UCSD-AML1 (cell line): ENCODE results near the gene RAD51AP2.
"Not testable (repeated sequence)": the region's sequence is repeated elsewhere in the genome, so short reads cannot be mapped to it uniquely, and the experiment has no call there.

Source experiments
- DNase-seq: peaks from one replicate; lab custom pipeline; 2025; ENCODE audit not compliant: unreplicated experiment; lab: John Stamatoyannopoulos, UW

RAD51AP2 gene

DNA sequence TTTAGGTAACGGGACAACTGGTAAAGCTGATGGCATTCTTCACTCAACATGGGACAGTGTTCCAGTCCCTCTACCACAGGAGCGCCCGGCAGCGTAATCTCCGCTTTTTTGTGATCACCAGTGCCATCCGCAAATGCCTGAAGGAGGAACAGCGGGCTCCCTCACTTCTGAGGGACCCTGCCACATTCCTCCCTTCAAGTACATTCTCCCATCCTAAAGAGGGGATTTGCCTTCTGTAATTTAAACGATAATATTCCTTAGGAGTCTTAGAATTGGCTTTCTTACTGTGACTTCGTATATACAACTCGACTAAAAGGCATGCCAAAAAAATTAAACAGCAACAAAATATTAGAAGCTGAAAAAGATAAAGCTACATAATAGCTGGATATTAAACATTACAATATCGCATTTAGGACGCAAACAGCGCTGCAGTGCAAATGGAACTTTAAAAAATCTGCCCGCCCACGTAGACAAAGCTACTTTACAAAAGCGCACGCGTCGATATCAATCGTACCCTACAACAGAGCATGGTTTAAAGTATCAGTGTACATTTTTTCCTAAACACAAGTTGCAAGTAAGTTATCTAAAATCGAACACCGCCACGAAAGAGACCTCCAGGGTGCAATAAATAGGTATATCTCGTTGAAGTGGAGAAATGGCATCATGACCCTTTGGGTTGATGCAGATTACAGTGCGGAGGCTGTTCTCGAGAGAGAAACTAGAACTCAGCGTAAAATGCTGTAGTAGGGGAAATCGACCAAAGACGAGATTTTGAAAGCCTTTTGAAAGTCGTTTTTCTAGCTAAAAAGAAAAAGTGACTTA, 20.0 kb upstream of the RAD51AP2 start:
- DNase-seq = no peak

DNA sequence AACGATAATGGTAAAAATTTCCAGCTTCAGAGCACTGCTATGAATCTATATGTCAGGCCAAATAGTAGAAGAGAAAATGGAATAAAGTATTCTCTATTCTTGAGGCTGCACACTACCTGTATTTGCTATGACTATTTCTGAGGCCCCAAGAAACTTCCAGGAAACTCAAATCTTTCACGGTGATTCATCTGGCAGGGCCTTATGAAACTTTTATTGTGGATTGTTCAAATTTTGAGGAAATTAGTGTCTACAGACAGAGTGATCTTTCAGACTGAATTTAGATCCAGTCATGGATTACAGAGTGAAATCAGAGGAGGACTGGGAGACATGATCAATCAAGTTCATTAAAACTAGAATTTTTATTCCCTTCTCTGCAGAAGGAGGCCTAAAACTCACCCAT, 18.2 kb upstream of the RAD51AP2 start:
- DNase-seq = no peak

DNA sequence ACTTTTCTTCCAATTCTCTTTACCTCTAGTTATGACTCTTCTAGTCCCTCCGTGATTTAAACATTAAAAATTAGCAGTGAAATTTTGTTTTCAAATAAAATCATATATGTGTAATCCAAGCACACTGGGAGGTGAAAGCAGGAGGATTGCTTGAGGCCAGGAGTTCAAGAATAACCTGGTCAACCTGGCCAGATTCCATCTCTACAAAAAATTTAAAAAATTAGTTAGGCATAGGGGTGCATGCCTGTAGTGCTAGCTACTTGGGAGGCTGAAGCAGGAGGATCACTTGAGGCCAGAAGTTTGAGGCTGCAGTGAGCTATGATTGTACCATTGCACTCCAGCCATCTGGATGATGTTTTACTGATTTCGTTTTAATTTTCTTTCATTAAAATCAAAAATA, 15.3 kb upstream of the RAD51AP2 start:
- DNase-seq = no peak

DNA sequence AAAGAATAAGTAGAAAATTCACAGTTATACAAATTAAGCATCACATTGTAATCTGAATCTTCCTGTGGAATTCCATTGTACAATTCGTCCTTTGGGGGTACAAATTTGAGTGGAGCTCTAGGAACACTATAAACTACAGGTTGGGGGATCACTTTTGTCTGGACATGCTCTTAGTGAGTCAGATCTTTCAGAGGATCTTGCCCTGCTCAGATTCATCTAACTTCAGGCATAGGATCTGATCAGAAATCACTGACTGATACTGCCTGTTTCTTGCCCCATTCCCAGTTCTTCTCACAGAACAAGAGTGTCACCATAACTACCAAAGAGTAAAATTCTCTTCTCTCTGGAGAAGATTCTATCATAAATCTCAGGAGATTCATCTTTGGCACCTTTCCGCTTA, 11.5 kb upstream of the RAD51AP2 start:
- DNase-seq = no peak

DNA sequence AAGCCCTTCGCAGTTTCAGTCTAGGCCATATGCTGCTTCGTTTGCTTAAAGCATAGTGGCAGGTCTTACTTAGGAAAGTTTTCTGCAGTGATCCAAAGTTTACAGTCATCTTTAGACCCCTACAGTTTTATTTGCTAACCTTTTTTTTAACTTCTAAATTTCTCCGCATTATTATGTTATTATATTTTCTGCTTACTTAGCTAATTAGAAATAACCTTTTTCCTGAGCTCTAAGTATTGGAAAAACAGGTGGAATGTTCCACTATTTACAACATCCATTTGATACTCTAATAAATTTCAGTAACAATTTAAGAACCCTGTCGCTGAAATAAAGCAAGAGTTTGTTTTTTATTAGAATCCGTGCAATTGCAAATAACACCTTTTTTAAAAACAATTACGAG, 4.1 kb upstream of the RAD51AP2 start:
- DNase-seq = no peak

DNA sequence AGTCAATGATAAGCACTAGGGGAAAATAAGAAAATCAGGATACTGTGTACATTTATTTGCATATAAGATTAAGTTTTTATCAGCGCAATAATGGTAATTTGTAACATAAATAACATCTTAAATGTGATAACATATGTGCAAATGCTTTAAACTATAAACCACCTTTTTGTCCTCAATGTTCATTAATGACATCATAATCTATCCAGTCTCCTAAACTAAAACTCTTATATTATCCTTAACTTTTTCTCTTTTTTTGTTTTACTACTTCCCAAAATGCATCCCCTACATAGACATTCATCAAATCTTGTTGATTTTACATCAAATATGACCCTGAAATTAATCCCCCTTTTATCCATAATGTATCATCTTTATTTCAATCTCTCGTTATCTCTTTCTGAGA, 3.4 kb upstream of the RAD51AP2 start:
- DNase-seq = no peak

DNA sequence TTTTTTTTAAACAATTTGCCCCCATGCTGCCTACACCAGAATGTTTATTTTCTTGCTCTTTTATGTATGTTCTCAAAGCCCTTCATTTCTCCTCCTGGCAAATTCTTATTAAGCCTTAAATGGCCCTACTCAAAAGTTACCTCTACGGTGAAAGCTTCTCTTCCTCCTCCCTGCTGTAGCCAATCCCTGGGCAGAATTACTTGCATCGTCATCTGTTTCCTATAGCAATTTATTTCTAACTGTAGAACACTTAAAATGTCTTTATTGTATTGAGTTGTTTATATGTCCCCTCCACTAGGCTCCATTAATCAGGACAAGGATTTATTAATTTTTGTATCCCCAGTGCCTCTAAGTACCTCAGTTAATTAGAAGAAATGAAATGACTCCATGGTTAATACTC, 2.5 kb upstream of the RAD51AP2 start:
- no peak for DNase-seq

DNA sequence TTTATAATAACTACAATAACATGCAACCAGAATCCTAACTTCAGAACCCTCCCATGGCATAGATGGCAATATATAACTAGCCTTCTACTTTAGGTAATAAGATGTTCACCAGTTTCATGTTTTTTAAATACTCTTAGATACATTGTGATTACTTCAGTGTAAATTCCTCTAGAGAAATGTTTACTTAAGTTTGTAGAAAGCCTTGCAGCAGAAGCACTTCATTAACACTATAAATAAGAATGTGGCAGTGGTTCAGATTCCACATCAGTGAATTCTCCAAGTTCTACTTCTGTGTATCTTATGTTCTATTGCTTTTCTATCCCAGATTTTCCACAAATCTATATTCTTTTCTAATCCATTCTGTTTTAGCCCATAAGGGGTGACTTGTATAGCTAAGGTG, 1.2 kb upstream of the RAD51AP2 start:
- no peak for DNase-seq

DNA sequence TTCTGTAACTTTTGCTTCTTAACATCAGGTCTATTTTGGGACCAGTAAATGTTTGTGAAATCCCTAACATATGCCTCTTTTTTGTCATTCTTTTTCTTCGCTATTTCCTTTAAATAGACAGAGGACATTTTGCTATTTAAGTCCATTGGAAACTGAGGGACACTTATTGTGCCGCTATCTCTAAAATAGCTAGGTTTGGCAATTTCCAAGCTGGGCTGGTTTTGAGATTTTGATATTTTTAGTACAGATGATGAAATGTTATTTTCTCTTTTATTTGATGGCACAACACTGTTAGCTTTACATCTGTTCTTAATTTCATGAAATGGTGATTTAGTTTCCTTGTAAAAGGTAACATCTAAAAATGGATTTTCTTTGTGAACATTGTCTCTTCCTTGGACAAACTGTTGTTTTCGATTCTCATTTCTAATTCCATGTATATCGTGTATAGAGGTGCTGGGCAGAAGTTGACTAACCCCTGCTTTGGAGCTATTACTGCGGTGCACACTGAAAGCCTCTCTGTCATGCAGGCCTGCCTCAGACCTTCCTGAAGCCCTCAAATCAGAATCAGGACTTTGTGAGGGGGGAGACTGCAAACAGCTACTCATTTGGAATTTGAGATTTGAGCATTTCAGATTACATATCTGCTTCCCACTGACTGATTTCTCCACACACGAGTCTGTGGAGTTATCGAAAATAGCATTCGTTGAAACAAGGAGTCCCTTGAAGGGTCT, 594 bp downstream of the RAD51AP2 start:
- DNase-seq = no peak

DNA sequence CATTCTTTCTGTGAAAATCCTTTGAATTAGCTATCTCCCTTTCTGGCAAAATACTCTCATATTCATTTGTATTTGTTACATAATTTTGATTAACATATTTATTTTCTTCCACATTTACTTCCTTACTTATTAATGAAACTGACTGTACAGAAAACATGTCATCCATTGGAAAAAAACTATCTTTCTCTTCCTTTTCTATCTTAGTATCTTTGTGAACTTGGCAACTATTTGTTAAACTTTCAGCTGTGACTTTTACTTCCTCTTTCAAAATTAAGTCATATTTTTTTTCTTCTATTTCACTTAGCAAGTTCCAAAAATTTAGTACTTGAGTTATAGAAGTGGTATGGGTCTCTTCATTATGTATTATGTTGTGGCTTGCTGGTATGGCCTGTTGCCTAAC, 2.6 kb downstream of the RAD51AP2 start:
- DNase-seq = no peak

DNA sequence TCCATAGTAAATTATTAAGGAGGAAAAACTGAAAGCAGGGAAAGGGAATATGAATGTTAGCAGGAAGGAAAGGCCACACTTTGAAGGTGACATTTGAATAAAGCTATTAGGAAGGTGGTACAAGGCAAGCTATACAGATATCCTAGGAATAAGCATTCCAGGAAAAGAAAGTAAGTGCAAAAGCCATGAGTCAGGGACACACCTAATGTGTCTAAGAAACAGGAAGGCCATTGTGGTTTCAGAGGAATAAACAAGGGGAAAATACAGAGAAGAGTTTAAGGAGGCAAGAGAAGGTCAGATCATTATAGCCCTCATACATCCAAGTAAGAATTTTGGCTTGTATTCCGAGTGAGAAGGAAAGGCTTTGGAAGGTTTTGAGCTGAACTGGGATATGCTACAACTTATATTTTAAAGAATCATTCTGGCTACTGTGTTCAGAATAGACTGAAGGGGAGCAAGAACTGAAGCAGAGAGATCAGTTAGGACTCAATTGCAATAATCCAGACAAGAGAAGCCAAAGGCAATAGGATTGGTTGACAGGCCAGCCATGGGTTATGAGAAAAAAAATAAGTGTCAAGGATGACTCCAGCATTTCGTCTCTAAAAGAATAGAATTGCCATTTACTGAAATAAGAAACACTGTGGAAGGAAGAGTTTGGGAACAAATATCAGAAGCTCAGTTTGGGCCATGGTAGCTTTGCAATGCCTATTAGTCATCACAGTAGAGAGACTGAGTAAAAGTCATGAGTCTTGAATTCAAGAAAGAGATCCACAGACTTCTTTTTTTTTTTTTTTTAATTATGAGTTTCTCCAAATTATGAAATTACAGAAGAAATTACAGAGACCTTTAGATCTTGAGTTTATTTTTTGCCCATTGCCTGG, 11.3 kb downstream of the RAD51AP2 start:
- DNase-seq = no peak

DNA sequence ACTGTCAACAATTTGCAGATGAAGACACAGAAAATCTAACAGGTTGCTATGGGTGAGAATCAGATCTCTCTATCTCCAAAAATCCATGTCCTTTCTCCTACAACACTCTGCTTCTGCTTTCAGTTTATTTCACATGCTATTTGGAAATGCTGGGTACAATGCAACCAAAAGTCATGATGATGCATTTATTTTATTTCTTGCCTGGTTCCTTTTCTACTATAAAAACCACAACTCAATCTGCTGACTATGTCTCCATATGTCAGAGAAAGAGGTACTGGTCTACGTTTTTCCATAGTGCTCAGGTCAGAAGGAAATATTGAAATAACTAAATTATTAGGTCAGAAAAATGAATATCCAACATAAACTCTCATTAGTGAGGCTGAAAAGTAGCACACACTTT, 20.5 kb downstream of the RAD51AP2 start:
- no peak for DNase-seq

DNA sequence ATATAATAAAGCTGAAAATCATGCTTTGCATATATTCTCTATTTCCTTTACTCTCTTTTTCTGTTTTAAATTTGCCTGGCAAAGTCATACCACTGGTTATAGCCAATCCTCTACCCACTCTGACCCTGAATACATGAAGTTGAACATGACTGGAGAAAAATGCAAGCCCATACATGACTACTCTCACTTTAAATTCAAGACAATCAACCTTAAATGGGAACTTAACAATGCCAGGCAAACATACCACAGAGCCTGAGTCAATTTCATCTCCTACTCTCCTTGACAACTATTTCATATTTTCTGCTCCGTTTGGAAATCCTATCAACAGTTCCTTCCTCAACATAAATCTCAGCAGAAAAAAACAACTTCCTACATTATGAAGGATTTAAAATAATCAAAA, 22.6 kb downstream of the RAD51AP2 start:
- DNase-seq = no peak

DNA sequence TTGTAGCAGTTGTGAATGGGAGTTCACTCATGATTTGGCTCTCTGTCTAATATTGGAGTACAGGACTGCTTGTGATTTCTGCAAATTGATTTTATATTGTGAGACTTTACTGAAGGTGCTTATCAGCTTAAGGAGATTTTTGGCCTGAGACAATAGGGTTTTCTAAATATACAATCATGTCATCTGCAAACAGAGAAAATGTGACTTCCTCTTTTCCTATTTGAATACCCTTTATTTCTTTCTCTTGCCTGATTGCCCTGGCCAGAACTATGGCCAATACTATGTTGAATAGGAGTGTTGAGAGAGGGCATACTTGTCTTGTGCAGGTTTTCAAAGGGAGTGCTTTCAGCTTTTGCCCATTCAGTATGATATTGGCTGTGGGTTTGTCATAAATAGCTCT, 28.1 kb downstream of the RAD51AP2 start:
- not testable (repeated sequence) for DNase-seq

DNA sequence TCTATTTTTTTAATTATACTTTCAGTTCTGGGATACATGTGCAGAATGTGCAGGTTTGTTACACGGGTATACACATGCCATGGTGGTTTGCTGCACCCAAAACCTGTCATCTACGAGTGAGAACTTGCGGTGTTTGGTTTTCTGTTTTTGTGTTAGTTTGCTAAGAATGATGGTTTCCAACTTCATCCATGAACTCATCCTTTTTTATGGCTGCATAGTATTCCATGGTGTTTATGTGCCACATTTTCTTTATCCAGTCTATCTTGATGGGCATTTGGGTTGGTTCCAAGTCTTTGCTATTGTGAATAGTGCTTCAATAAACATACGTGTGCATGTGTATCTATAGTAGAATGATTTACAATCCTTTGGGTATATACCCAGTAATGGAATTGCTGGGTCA, 29.6 kb downstream of the RAD51AP2 start:
- DNase-seq = not testable (repeated sequence)

DNA sequence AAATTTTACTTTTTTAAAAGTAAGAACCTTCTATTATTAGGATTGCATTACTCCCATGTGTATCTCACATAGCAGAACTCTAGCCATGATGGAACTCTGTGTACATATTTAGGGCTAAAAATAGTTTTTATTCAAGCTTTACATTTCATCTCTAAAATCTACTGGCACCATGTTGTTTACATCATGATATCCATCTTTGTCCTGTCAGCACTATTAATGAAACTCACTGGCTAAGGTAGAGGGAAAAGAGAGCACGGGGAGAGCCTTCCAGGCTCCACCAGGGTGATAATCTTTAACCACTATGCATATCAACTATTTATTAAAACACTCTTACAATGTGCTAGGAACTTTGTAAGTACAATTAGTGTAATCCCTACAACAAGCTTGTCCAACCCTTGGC, 34.7 kb downstream of the RAD51AP2 start:
- no peak for DNase-seq

DNA sequence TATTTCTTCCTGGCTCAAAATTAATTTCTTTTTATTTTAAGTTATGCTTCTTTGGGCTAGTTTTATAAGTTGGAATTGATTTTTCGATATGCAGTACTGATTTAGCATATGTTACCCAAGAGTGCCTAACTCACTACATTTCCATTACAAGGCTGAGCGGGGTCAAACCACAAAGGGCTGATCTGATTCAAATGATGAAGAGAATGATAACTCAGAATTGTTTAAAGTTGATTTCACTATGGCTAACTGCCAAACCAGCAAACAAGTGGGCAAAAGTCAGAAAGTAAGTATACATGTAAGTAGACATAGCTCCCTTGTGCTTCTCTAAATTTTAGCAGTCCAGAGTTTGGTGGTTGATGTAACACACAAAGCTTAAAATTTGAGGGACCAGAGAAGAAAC, 35.6 kb downstream of the RAD51AP2 start:
- no peak for DNase-seq

DNA sequence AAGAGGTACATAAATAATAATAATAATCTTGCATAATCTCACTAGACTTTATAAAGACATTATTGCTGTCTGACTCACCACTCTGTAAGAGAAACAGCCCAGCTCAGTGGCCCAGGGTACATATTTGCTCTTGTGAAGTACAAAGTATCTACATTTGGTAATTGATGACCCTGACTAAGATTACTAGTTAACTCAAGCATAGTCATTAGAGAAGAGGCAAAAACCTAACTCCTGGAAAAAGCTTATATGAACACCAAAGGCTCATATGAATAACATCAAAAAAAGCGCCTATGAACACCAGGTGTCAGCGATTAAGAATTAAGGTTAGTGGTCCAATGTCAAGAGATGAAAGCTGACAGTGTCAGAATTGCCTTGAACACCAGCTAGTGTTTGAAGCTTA, 38.4 kb downstream of the RAD51AP2 start:
- no peak for DNase-seq

DNA sequence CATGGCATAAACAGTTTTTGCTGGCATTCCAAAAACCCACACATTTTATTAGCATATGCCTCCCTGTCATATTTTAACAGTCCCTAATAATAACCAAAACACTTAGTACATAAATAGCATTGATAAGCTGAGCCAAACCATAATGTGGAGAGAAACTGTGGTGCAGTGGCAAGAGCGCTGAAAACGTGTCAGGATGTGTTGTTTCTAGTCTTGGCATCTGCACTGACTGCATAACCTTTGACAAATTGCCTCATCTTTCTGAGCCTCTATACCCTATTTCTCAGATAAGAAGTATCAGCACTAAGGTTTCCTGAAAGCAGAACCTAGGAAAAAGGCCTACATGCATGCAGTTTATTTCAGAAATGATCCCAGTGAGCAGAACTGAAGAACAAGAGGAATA, 41.4 kb downstream of the RAD51AP2 start:
- DNase-seq = no peak

DNA sequence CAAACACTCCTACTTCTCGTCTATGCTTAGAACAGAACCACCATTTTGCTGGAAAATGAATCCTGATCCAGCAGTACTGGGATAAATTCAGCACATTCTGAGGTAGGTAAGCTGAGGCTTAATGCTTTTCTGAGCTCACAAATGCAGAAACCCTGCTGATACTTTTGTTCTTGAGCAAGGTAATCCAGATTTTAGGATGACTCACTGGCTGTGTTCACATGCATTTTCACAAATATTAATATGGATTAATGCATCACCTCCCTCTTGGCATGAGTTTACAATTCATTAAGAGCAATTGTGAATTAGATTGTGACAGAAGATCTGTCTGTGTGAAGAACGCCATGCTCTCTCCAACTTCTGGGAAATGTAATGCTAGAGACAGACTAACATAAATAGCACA, 42.2 kb downstream of the RAD51AP2 start:
- DNase-seq = no peak

DNA sequence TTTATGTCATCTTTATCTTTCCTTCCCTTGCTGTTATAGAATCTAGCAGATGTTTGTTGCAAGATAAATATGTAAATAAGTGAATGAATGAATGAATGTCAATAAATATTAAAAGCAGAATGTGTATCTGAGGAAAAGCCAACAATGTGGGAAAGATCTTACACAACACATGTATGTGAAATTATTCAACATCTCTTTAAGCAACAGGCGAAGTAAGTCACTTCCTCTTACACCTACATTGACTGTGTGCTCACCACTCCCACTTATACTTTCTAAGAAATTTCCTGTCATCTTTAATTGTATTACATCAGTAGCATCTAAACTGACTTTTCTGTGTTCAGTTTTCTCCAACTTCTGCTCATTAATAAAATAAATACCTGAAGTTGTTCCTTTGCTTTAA, 43.0 kb downstream of the RAD51AP2 start:
- no peak for DNase-seq

DNA sequence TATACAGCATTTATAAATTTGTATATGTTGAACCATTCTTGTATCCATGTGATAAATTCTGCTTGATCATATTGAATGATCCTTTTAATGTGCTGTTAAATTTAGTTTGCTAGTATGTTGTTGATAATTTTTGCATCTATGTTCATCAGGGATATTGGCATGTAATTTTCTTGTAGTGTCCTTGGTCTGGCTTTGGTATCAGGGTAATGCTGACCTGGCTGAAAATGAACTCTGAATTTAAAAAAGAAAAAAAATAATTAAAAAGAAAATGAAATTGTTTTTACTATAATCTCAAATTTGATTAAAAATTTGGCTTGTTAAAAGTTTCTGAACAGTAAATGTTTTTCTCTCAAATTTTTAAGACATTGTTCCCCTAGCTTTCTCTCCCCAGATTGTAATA, 46.3 kb downstream of the RAD51AP2 start:
- DNase-seq = no peak
